H9 (cell line): ENCODE data around the gene ACKR4. TPM values are rescaled to one million over a fixed set of nuclear protein-coding genes. Genes with fewer than 3 reads are reported as not detected.

Experiments used
- DNase-seq: peaks from one replicate; pipeline ENCODE4 v3.0.0-alpha.2; 2017
- H2AFZ ChIP-seq: one replicate; pipeline ENCODE4 v1.6.1; 2013; ENCODE audit warnings: mild to moderate bottlenecking, low read length, control low read depth, moderate library complexity
- H2AK5ac ChIP-seq: 2 replicates; pipeline ENCODE4 v1.6.1; 2013; ENCODE audit warnings: low read length, control low read depth, mixed read lengths; ENCODE audit not compliant: insufficient read length
- H2BK120ac ChIP-seq: one replicate; pipeline ENCODE4 v1.6.1; 2013; ENCODE audit warnings: low read depth, mild to moderate bottlenecking, low read length, control low read depth, inconsistent platforms; ENCODE audit not compliant: poor library complexity, severe bottlenecking
- H2BK12ac ChIP-seq: 2 replicates; pipeline ENCODE4 v1.6.1; 2013; ENCODE audit warnings: low read length, control low read depth, mixed read lengths, low read depth; ENCODE audit not compliant: insufficient read length
- H2BK15ac ChIP-seq: 2 replicates; pipeline ENCODE4 v1.6.1; 2013; ENCODE audit warnings: low read depth, low read length, control low read depth
- H2BK20ac ChIP-seq: one replicate; pipeline ENCODE4 v1.6.1; 2013; ENCODE audit warnings: low read depth, mild to moderate bottlenecking, low read length, control low read depth, inconsistent platforms; ENCODE audit not compliant: poor library complexity, severe bottlenecking
- H2BK5ac ChIP-seq: 2 replicates; pipeline ENCODE4 v1.6.1; 2013; ENCODE audit warnings: low read length, control low read depth, mixed read lengths; ENCODE audit not compliant: insufficient read length
- H3K14ac ChIP-seq: 2 replicates; pipeline ENCODE4 v1.6.1; 2013; ENCODE audit warnings: low read length, control low read depth; ENCODE audit not compliant: insufficient read depth
- H3K18ac ChIP-seq: 2 replicates; pipeline ENCODE4 v1.6.1; 2013; ENCODE audit warnings: low read depth, mild to moderate bottlenecking, mixed read lengths, low read length, control low read depth; ENCODE audit not compliant: insufficient read length
- H3K23ac ChIP-seq: 2 replicates; pipeline ENCODE4 v1.6.1; 2013; ENCODE audit warnings: low read length, control low read depth, mixed read lengths, low read depth; ENCODE audit not compliant: insufficient read length
- H3K23me2 ChIP-seq: 2 replicates; pipeline ENCODE4 v1.6.1; 2013; ENCODE audit warnings: low read depth, mild to moderate bottlenecking, mixed read lengths, low read length, control low read depth; ENCODE audit not compliant: insufficient read length, poor library complexity, severe bottlenecking
- H3K27ac ChIP-seq: 2 replicates; pipeline ENCODE4 v1.5.1; 2013; ENCODE audit warnings: low read length, control low read depth, mixed read lengths, low read depth; ENCODE audit not compliant: insufficient read length
- H3K27me3 ChIP-seq: 2 replicates; pipeline ENCODE4 v1.6.1; 2013; ENCODE audit warnings: low read length, control low read depth, inconsistent platforms; ENCODE audit not compliant: insufficient read depth
- H3K4ac ChIP-seq: 2 replicates; pipeline ENCODE4 v1.6.1; 2013; ENCODE audit warnings: low read depth, mild to moderate bottlenecking, control low read depth, inconsistent platforms, low read length, moderate library complexity
- H3K4me1 ChIP-seq: 2 replicates; pipeline ENCODE4 v1.6.1; 2013; ENCODE audit warnings: low read length, control low read depth, inconsistent platforms; ENCODE audit not compliant: insufficient read depth
- H3K4me2 ChIP-seq: 2 replicates; pipeline ENCODE4 v1.6.1; 2013; ENCODE audit warnings: low read length, control low read depth, mixed read lengths; ENCODE audit not compliant: insufficient read length, insufficient read depth
- H3K56ac ChIP-seq: 2 replicates; pipeline ENCODE4 v1.6.1; 2013; ENCODE audit warnings: low read depth, mild to moderate bottlenecking, mixed read lengths, low read length, control low read depth; ENCODE audit not compliant: insufficient read length
- H3K79me1 ChIP-seq: 2 replicates; pipeline ENCODE4 v1.6.1; 2013; ENCODE audit warnings: low read depth, mild to moderate bottlenecking, moderate library complexity, low read length, control low read depth, inconsistent platforms; ENCODE audit not compliant: insufficient read depth, poor library complexity, severe bottlenecking
- H3K79me2 ChIP-seq: 2 replicates; pipeline ENCODE4 v1.6.1; 2013; ENCODE audit warnings: low read length, control low read depth, inconsistent platforms; ENCODE audit not compliant: insufficient read depth
- H3K9ac ChIP-seq: 2 replicates; pipeline ENCODE4 v1.6.1; 2013; ENCODE audit warnings: low read length, control low read depth, mixed read lengths; ENCODE audit not compliant: insufficient read length; ENCODE audit errors: extremely low read depth
- H3K9me3 ChIP-seq: one replicate; pipeline ENCODE4 v1.6.1; 2013; ENCODE audit warnings: low read depth, low read length, inconsistent platforms; ENCODE audit not compliant: control insufficient read depth
- H3T11ph ChIP-seq: one replicate; pipeline ENCODE4 v1.6.1; 2013; ENCODE audit warnings: mild to moderate bottlenecking, low read length, control low read depth, inconsistent platforms
- H4K20me1 ChIP-seq: one replicate; pipeline ENCODE4 v1.6.1; 2013; ENCODE audit not compliant: control insufficient read depth, insufficient read length, insufficient read depth
- H4K5ac ChIP-seq: 2 replicates; pipeline ENCODE4 v1.6.1; 2013; ENCODE audit warnings: low read depth, mild to moderate bottlenecking, mixed read lengths, low read length, control low read depth; ENCODE audit not compliant: insufficient read length
- H4K8ac ChIP-seq: replicated peaks from 2 replicates; pipeline ENCODE4 v1.6.1; 2013; ENCODE audit warnings: low read length, control low read depth, mixed read lengths, low read depth; ENCODE audit not compliant: insufficient read length
- H4K91ac ChIP-seq: 2 replicates; pipeline ENCODE4 v1.6.1; 2013; ENCODE audit warnings: low read depth, mild to moderate bottlenecking, moderate library complexity, mixed read lengths, low read length, control low read depth; ENCODE audit not compliant: insufficient read length
- H3K27ac Mint-ChIP-seq, 3 experiments: 2 replicates in 2 of 3; 3 replicates in 1 of 3; pipeline ENCODE4 v1.8.0; 2020 to 2021; ENCODE audit warnings: mixed read lengths in 3 of 3, mild to moderate bottlenecking in 1 of 3, moderate library complexity in 1 of 3
- H3K27me3 Mint-ChIP-seq: 2 replicates; pipeline ENCODE4 v1.8.0; 2021; ENCODE audit warnings: low read depth, mild to moderate bottlenecking, moderate library complexity, mixed read lengths
- H3K36me3 Mint-ChIP-seq, 3 experiments: 2 replicates in 2 of 3; 3 replicates in 1 of 3; pipeline ENCODE4 v1.8.0; 2020 to 2021; ENCODE audit warnings: low read depth in 3 of 3, mixed read lengths in 3 of 3; ENCODE audit not compliant: insufficient read depth in 1 of 3
- H3K4me1 Mint-ChIP-seq, 2 experiments: 2 replicates each; pipeline ENCODE4 v1.8.0; 2020; ENCODE audit warnings: mixed read lengths in 2 of 2
- H3K4me3 Mint-ChIP-seq, 2 experiments: 2 replicates in 1 of 2; 3 replicates in 1 of 2; pipeline ENCODE4 v1.8.0; 2020 to 2021; ENCODE audit warnings: mild to moderate bottlenecking in 2 of 2, mixed read lengths in 2 of 2, moderate library complexity in 1 of 2
- H3K9me3 Mint-ChIP-seq, 2 experiments: 2 replicates in 1 of 2; 3 replicates in 1 of 2; pipeline ENCODE4 v1.8.0; 2020; ENCODE audit warnings: mild to moderate bottlenecking in 2 of 2, mixed read lengths in 2 of 2, moderate library complexity in 1 of 2
- CTCF ChIP-seq: fragments of 200-600 bp; sonication (generic); conservative IDR thresholded peaks from 3 replicates; pipeline ENCODE4 v1.8.0; 2021; ENCODE audit warnings: antibody characterized with exemption, mild to moderate bottlenecking
- whole genome bisulfite sequencing: extraction: QIAGEN DNeasy Blood & Tissue Kit; methylation state at CpG from one replicate; pipeline ENCODE4 v1.1.7; 2013; ENCODE audit warnings: missing lambda C conversion rate, low lambda C conversion rate, mixed read lengths; ENCODE audit not compliant: insufficient read length; ENCODE audit errors: extremely low coverage; 5-methylcytosine and 5-hydroxymethylcytosine counted together
- total RNA-seq: library from RNA; stranded (reverse); gene quantifications from 2 replicates; pipeline ENCODE4 v1.2.1, GENCODE V29; 2021

Gene ACKR4
- total RNA-seq, 1 experiment from 2014 or later, result not detected

- Mint-ChIP-seq H3K9me3 (no peaks in the 10 kb centered on the region), H3K36me3 (peaks cover 0 to 21% (median 16%) of the 10 kb centered on the region in 3 experiments; a peak in 4 of 7 replicates), H3K4me1 (peaks cover 17 to 18% of the 10 kb centered on the region in 2 experiments), H3K27me3 (no peaks in the 10 kb centered on the region), H3K4me3 (no peak overlapping the region), H3K27ac (peak overlapping the region in 1 of 3 experiments; percentile 77; a peak in 2 of 7 replicates)
- Histone ChIP-seq H2BK12ac (no peak overlapping the region), H3K56ac (no peak overlapping the region), H3K79me2 (no peaks in the 10 kb centered on the region), H4K20me1 (no peaks in the 10 kb centered on the region), H3K4me2 (no peak overlapping the region), H3K23ac (no peak overlapping the region), H4K8ac (no peak overlapping the region), H3K27ac (no peak overlapping the region), H3K4ac (no peak overlapping the region), H3K9me3 (no peaks in the 10 kb centered on the region), H3K27me3 (no peaks in the 10 kb centered on the region), H4K5ac (no peak overlapping the region), H3K79me1 (no peaks in the 10 kb centered on the region), H2AK5ac (no peak overlapping the region), H2BK120ac (no peak overlapping the region), H4K91ac (no peak overlapping the region), H3K4me1 (no peaks in the 10 kb centered on the region; the same call in 1 of the 2 replicates), H3T11ph (peak overlapping the region; percentile 36), H3K23me2 (no peaks in the 10 kb centered on the region), H2BK5ac (no peak overlapping the region), H2BK15ac (no peak overlapping the region), H2BK20ac (no peak overlapping the region), H3K14ac (no peak overlapping the region), H3K9ac (no peak overlapping the region), H3K18ac (no peak overlapping the region), H2AFZ (no peak overlapping the region)
- TF ChIP-seq CTCF, result no peak
- DNase-seq, result no peak
- WGBS, result no CpG with 5 or more reads among the region's 1 CpG
These were observed 28.5 kb downstream of the ACKR4 start for GRCh38 chr3:132625613-132626012.
